ENCODE results near the gene TRMT5. TPM values are rescaled to one million over a fixed set of nuclear protein-coding genes. Genes with fewer than 3 reads are reported as not detected.

Gene TRMT5
- total and polyA plus RNA-seq, 9 of the 15 experiments (the other 6 are each of a cell fraction or from before 2014, with no cell fraction given): 8.4 to 20.0 (median 15.1) TPM

DNA sequence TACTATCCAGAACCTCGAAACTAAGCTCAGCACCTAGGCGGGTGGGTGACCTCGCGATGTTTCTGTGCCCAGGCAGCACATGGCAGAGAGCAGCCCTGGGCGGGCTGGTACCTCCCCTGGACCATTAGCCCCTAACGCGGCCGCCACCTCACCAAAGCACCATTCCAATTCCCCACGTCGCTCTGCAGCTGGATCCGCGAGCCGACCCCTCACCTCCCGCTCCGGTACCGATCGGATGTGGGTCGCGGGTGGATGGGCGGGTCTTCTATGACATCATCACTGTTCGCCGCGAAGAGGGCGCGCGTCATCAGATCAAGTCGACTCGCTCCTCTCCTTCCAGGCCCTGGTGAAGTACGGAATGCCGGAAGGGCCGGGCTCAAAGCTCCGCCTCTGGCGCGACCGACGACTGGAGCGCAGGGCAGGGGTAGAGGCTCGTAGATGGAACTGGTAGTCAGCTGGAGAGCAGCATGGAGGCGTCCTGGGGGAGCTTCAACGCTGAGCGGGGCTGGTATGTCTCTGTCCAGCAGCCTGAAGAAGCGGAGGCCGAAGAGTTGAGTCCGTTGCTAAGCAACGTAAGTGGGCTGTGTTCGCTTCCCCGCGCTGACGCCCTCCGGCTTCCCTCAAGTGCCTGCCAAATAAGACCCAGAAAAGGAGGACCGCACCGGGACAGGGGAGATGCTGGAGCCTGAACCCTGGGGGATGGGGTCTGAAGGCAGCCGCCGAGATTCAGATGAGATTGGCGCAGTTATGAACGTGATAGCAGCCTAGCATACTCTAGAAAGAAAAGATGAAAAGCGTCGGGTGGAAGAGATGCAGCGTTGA, at the start of gene TRMT5, which contains the start of gene SLC38A6 (continued):
- TF ChIP-seq NRF1 (conservative IDR thresholded peaks at IDR 0.05 in 1 of 2, IDR thresholded peaks at IDR 0.05 in 1 of 2) (peak; percentile 41 to 56; a peak in 3 of 4 replicates), ZNF668 (CRISPR knock-in tag; IDR thresholded peaks at IDR 0.05) (no peak), SRSF7 (optimal IDR thresholded peaks at IDR 0.05; ENCODE audit: low read depth, low read length) (no peak), EHMT2 (IDR thresholded peaks at IDR 0.05) (no peak; the same call in 1 of the 2 replicates), MTA1 (IDR thresholded peaks at IDR 0.05; ENCODE audit: borderline replicate concordance) (peak; percentile 98), SOX6 (IDR thresholded peaks at IDR 0.05) (0 out of 2 replicates have a peak, but pooled peaks have one; percentile 35), CCNT2 (IDR thresholded peaks at IDR 0.05; ENCODE audit: borderline replicate concordance, extremely low read depth, insufficient read length, low read depth, low read length) (peak; percentile 50), EP300 (IDR thresholded peaks at IDR 0.05; ENCODE audit: low read length) (peak; percentile 10; the same call in 1 of the 2 replicates), KHSRP (IDR thresholded peaks at IDR 0.05) (peak; percentile 92), MTA3 (IDR thresholded peaks at IDR 0.05; ENCODE audit: borderline replicate concordance) (peak; percentile 97), SIRT6 (IDR thresholded peaks at IDR 0.05; ENCODE audit: low read depth, low read length) (no peak), ZNF311 (CRISPR knock-in tag; IDR thresholded peaks at IDR 0.05) (no peak), ZNF24 (IDR thresholded peaks at IDR 0.05) (peak; percentile 41; the same call in 1 of the 2 replicates), KDM5B (IDR thresholded peaks at IDR 0.05; ENCODE audit: insufficient replicate concordance, low read depth, low read length) (peak; percentile 29), ZNF140 (CRISPR knock-in tag; IDR thresholded peaks at IDR 0.05) (no peak)
- TF ChIP-seq, protein P1, sequence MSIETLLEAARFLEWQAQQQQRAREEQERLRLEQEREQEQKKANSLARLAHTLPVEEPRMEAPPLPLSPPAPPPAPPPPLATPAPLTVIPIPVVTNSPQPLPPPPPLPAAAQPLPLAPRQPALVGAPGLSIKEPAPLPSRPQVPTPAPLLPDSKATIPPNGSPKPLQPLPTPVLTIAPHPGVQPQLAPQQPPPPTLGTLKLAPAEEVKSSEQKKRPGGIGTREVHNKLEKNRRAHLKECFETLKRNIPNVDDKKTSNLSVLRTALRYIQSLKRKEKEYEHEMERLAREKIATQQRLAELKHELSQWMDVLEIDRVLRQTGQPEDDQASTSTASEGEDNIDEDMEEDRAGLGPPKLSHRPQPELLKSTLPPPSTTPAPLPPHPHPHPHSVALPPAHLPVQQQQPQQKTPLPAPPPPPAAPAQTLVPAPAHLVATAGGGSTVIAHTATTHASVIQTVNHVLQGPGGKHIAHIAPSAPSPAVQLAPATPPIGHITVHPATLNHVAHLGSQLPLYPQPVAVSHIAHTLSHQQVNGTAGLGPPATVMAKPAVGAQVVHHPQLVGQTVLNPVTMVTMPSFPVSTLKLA (conservative IDR thresholded peaks at IDR 0.05): peak; percentile 63 to 84
- TF ChIP-seq, protein P2, sequence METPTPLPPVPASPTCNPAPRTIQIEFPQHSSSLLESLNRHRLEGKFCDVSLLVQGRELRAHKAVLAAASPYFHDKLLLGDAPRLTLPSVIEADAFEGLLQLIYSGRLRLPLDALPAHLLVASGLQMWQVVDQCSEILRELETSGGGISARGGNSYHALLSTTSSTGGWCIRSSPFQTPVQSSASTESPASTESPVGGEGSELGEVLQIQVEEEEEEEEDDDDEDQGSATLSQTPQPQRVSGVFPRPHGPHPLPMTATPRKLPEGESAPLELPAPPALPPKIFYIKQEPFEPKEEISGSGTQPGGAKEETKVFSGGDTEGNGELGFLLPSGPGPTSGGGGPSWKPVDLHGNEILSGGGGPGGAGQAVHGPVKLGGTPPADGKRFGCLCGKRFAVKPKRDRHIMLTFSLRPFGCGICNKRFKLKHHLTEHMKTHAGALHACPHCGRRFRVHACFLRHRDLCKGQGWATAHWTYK (CRISPR knock-in tag; IDR thresholded peaks at IDR 0.05): no peak
- TF ChIP-seq, protein P3, sequence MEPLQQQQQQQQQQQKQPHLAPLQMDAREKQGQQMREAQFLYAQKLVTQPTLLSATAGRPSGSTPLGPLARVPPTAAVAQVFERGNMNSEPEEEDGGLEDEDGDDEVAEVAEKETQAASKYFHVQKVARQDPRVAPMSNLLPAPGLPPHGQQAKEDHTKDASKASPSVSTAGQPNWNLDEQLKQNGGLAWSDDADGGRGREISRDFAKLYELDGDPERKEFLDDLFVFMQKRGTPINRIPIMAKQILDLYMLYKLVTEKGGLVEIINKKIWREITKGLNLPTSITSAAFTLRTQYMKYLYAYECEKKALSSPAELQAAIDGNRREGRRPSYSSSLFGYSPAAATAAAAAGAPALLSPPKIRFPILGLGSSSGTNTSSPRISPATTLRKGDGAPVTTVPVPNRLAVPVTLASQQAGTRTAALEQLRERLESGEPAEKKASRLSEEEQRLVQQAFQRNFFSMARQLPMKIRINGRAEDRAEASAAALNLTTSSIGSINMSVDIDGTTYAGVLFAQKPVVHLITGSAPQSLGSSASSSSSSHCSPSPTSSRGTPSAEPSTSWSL (CRISPR knock-in tag; IDR thresholded peaks at IDR 0.05; ENCODE audit: borderline replicate concordance): no peak
- TF ChIP-seq, protein P4, sequence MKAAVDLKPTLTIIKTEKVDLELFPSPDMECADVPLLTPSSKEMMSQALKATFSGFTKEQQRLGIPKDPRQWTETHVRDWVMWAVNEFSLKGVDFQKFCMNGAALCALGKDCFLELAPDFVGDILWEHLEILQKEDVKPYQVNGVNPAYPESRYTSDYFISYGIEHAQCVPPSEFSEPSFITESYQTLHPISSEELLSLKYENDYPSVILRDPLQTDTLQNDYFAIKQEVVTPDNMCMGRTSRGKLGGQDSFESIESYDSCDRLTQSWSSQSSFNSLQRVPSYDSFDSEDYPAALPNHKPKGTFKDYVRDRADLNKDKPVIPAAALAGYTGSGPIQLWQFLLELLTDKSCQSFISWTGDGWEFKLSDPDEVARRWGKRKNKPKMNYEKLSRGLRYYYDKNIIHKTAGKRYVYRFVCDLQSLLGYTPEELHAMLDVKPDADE (conservative IDR thresholded peaks at IDR 0.05; ENCODE audit: control insufficient read depth, low read depth, low read length): peak; percentile 51
